Upper lobe of left lung (tissue), 6 donors: Measurements from ENCODE around the gene CLDN7. TPM values are rescaled to one million over a fixed set of nuclear protein-coding genes. Genes with fewer than 3 reads are reported as not detected.

ENCODE experiments used
- ATAC-seq, 2 donors: fragments of 200-7000 bp; cut with Tn5 transposase; one replicate each; pipeline ENCODE4 v1.9.1; 2022; ENCODE audit warnings: mild to moderate bottlenecking in 2 of 2, moderate library complexity in 2 of 2; ENCODE audit not compliant: low FRiP score in 2 of 2
- DNase-seq, 2 donors: peaks; one replicate each; pipeline ENCODE4 v3.0.0-alpha.2; 2019 to 2020
- H3K27ac ChIP-seq, 4 donors: fragments of 200-600 bp; sonication (generic); one replicate each; pipeline ENCODE4 v1.5.1; 2016 to 2019
- H3K27me3 ChIP-seq, 4 donors: fragments of 200-600 bp; sonication (generic); one replicate each; pipeline ENCODE4 v1.5.1; 2017 to 2019
- H3K36me3 ChIP-seq, 4 donors: fragments of 200-600 bp; sonication (generic); one replicate each; pipeline ENCODE4 v1.5.1; 2016 to 2019
- H3K4me1 ChIP-seq, 4 donors: fragments of 200-600 bp; sonication (generic); one replicate each; pipeline ENCODE4 v1.5.1; 2018 to 2019
- H3K4me3 ChIP-seq, 4 donors: fragments of 200-600 bp; sonication (generic); one replicate each; pipeline ENCODE4 v1.5.1; 2017 to 2019; ENCODE audit warnings: mild to moderate bottlenecking in 2 of 4, moderate library complexity in 1 of 4
- H3K9me3 ChIP-seq, 4 donors: fragments of 200-600 bp; sonication (generic); one replicate each; pipeline ENCODE4 v1.5.1; 2018 to 2019
- EP300 ChIP-seq, 4 donors: sonication (generic); formaldehyde crosslinking; IDR thresholded peaks; one replicate each; pipeline ENCODE4 v1.5.1; 2017; ENCODE audit warnings: antibody characterized with exemption in 4 of 4, control low read depth in 2 of 4
- POLR2A ChIP-seq, 4 donors: fragments of 450-650 bp; IDR thresholded peaks; one replicate each; pipeline ENCODE4 v1.5.1; 2016 to 2017; ENCODE audit warnings: antibody characterized with exemption in 4 of 4, mild to moderate bottlenecking in 2 of 4
- POLR2AphosphoS5 ChIP-seq, 2 donors: sonication (generic); formaldehyde crosslinking; IDR thresholded peaks; one replicate each; pipeline ENCODE4 v1.5.1; 2017; ENCODE audit warnings: antibody characterized with exemption in 2 of 2
- WGBS, 2 donors: methylation state at CpG; one replicate each; pipeline ENCODE4 v1.1.5; 2017 to 2018; 5-methylcytosine and 5-hydroxymethylcytosine counted together
- total RNA-seq, 6 donors: library from RNA; depleted of rRNA in 4 of 6; stranded (reverse); fragments of >200 nt in 4 of 6; gene quantifications; one replicate each; pipeline versions ENCODE4 v1.1.0 to v1.2.1, GENCODE V29; 2016 to 2021
- TF ChIP-seq, protein P1 (sequence below), 6 experiments: fragments of 450-650 bp in 4 of 6; fragments of 200-600 bp in 2 of 6; sonication (generic) in 2 of 6; IDR thresholded peaks; one replicate each; pipeline ENCODE4 v1.5.1; 2016 to 2019; ENCODE audit warnings: antibody characterized with exemption in 6 of 6
- donor health status: DM: no; HTN: no; CAD: no; lungs with moderate emphysema.
- donor health status: DM: no; HTN: yes; CAD: no; lungs with severe emphysema.

Gene CLDN7
- total RNA-seq, 6 donors from 2014 or later, result 57.6 to 201 (median 137) TPM

DNA sequence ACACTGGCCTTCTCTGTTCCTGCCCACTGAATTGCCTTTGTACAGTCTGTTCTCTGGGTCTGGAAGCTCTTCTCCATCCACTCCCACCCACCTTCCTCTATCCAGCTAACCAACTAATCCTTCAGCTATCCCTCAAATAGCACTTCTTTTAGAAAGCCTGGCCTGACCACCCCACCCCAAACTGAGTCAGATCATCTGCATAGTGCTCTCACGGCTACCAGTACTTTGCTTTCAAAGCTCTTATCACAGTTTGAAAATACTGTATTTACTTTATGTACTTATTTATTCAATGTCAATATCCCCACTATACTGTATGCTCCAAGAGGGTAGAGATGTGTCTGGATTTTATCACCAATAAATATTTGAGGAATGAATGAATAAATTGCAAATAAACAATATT is 4.5 kb upstream of the CLDN7 start:
- H3K27ac ChIP-seq, result no peak overlapping the region
- ATAC-seq, result no peak
- WGBS, 2 donors, result 50 to 68% methylated on average over 1 of the region's 1 CpG

DNA sequence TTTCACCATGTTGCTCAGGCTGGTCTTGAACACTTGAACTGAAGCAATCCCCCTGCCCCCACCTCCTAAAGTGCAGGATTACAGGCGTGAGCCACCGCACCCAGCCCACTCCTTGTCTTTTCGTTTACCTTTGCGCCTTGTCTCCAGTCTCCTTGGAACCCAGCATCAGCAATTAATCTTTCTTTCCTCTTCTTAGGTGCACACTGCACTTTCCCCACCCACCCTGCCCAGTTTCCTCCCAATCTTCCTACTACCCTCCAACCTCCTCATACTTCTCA is 1.5 kb upstream of the CLDN7 start:
- 33 to 45% methylated on average over 4 of the region's 4 CpGs for WGBS, 2 donors
- peak overlapping the region in 3 of 4 donors; percentile 55 to 73 (median 56) for H3K4me3 ChIP-seq

More for the DNA sequence above, 4.5 kb upstream of the CLDN7 start:
- TF ChIP-seq EP300 (IDR thresholded peaks at IDR 0.05) (no peak), POLR2AphosphoS5 (IDR thresholded peaks at IDR 0.05) (no peak), POLR2A (IDR thresholded peaks at IDR 0.05) (no peak)
- TF ChIP-seq, protein P1, sequence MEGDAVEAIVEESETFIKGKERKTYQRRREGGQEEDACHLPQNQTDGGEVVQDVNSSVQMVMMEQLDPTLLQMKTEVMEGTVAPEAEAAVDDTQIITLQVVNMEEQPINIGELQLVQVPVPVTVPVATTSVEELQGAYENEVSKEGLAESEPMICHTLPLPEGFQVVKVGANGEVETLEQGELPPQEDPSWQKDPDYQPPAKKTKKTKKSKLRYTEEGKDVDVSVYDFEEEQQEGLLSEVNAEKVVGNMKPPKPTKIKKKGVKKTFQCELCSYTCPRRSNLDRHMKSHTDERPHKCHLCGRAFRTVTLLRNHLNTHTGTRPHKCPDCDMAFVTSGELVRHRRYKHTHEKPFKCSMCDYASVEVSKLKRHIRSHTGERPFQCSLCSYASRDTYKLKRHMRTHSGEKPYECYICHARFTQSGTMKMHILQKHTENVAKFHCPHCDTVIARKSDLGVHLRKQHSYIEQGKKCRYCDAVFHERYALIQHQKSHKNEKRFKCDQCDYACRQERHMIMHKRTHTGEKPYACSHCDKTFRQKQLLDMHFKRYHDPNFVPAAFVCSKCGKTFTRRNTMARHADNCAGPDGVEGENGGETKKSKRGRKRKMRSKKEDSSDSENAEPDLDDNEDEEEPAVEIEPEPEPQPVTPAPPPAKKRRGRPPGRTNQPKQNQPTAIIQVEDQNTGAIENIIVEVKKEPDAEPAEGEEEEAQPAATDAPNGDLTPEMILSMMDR (IDR thresholded peaks at IDR 0.05), result no peak
- peaks cover 15 to 29% (median 20%) of the 10 kb centered on the region in 4 donors for H3K4me1 ChIP-seq
- H3K4me3 ChIP-seq, result no peak overlapping the region
- H3K27me3 ChIP-seq, result peaks cover 0 to 12% (median 3%) of the 10 kb centered on the region in 4 donors
- H3K9me3 ChIP-seq, result no peaks in the 10 kb centered on the region
- no peaks in the 10 kb centered on the region for H3K36me3 ChIP-seq
- DNase-seq, result no peak

DNA sequence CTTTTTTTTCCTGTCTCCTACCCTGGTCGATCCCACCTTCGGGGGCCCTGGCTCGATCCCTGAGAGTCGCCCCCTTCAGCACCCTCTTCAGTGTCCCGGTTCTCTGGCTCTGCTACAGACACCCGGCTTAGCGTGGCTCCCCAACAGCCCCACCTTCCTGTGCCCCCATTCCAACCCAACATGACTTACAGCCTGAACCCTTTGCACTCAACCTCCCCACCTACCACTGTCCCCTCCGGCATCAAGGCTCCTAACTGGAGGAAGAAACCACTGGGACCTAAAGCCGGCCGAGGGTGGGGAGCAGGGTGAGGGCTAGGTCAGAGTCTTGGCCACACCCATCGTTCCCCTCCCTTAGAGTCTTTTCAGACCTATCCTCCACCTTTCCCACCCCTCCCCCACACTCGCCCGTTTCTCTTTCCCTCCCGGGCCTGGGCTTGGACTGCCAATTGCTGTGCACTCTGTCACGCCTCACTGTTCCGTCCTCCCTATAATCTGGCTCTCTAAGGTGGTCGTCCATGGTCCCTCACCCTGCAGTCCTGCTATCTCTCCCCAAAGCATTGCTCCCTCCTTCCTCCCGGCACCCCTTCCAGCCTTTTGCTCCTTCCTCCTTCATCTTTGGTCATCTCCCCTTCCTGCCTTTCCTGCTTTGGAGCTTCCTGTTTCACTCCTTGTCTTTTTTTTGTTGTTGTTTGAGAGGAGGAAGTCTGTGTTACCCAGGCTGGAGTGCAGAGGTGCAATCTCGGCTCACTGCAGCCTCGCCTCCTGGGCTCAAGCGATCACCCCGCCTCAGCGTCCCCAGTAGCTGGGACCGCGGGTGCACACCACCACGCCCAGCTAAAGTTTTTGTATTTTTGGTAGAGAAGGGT is 890 bp upstream of the CLDN7 start:
- ATAC-seq (peak; percentile 45 to 70), DNase-seq (peak; percentile 61 to 85)
- Histone ChIP-seq H3K36me3 (peaks cover 0 to 17% (median 9%) of the 10 kb centered on the region in 4 donors), H3K27ac (peak overlapping the region; percentile 72 to 89 (median 84)), H3K27me3 (peaks cover 0 to 19% (median 6%) of the 10 kb centered on the region in 4 donors), H3K9me3 (no peaks in the 10 kb centered on the region), H3K4me1 (peaks cover 24 to 62% (median 40%) of the 10 kb centered on the region in 4 donors), H3K4me3 (peak overlapping the region; percentile 35 to 73 (median 56))
- TF ChIP-seq, protein P1 (IDR thresholded peaks at IDR 0.05), result no peak
- TF ChIP-seq POLR2A (IDR thresholded peaks at IDR 0.05) (no peak), POLR2AphosphoS5 (IDR thresholded peaks at IDR 0.05) (no peak), EP300 (IDR thresholded peaks at IDR 0.05) (no peak)
- WGBS, 2 donors, result 4 to 8% methylated on average over 26 of the region's 26 CpGs

More for the DNA sequence above, 1.5 kb upstream of the CLDN7 start:
- TF ChIP-seq EP300 (IDR thresholded peaks at IDR 0.05), result no peak
- TF ChIP-seq, protein P1 (IDR thresholded peaks at IDR 0.05), result no peak
- TF ChIP-seq POLR2A (IDR thresholded peaks at IDR 0.05), result no peak
- no peak for TF ChIP-seq POLR2AphosphoS5 (IDR thresholded peaks at IDR 0.05)
- peaks cover 0 to 11% (median 5%) of the 10 kb centered on the region in 4 donors for H3K36me3 ChIP-seq
- DNase-seq (no peak), ATAC-seq (no peak)
- peak overlapping the region in 3 of 4 donors; percentile 83 to 89 (median 84) for H3K27ac ChIP-seq
- peaks cover 0 to 19% (median 6%) of the 10 kb centered on the region in 4 donors for H3K27me3 ChIP-seq
- H3K9me3 ChIP-seq, result no peaks in the 10 kb centered on the region
- H3K4me1 ChIP-seq, result peaks cover 24 to 59% (median 39%) of the 10 kb centered on the region in 4 donors

DNA sequence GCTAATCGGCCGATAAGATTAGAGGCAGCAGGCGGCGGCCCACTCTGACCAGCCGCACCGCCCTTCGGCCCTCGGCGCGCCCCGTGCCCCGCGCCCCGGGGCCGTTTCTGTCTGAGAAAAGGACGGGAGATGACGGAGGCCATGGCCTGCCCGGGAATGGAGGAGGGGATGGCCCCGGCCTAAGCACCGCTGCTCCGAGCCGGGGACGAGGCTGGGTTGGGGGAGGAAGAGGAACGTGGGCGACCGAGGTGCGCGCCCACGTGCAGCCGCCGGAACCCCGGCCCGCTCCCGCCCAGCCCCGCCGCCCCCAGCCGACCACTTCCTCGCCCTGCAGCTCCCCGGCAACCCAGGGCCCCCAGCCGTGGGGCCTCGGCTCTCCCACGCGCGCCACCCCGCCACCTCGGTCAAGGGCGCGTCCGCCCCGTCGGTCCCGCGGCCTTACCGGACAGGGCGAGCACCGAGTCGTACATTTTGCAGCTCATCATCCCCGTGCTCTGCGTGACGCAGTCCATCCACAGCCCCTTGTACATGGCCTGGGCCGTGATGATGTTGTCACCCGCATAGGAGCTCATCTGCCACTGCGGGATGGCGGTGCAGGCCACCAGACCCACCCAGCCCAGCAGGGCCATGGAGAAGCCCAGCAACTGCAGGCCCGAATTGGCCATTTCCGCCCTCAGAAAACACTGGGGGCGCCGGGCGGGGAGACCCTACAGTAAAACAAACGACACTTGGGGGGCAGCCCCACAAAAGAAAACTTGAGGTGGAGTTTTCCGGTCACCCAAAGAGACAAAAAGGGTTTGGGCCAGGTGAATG is 693 bp downstream of the CLDN7 start:
- TF ChIP-seq POLR2AphosphoS5 (IDR thresholded peaks at IDR 0.05) (no peak), POLR2A (IDR thresholded peaks at IDR 0.05) (peak in 1 of 4 donors; percentile 56)
- TF ChIP-seq, protein P1 (IDR thresholded peaks at IDR 0.05), result no peak
- peak overlapping the region; percentile 82 to 89 (median 86) for H3K27ac ChIP-seq
- DNase-seq, result peak in 1 of 2 donors; percentile 89
- ATAC-seq, result peak in 1 of 2 donors; percentile 32
- H3K27me3 ChIP-seq, result peaks cover 0 to 19% (median 6%) of the 10 kb centered on the region in 4 donors
- H3K9me3 ChIP-seq, result no peaks in the 10 kb centered on the region
- peaks cover 6 to 33% (median 22%) of the 10 kb centered on the region in 4 donors for H3K36me3 ChIP-seq
- H3K4me3 ChIP-seq, result peak overlapping the region; percentile 16 to 73 (median 56)
- WGBS, 2 donors, result 11 to 16% methylated on average over 17 to 46 of the region's 71 CpGs
- peaks cover 24 to 62% (median 40%) of the 10 kb centered on the region in 4 donors for H3K4me1 ChIP-seq
